Epithelial cell of esophagus (primary cell): ENCODE data around the gene KRTAP12-1.

Experiments used
- DNase-seq: peaks from one replicate; pipeline ENCODE4 v3.0.0; 2010; ENCODE audit warnings: low read depth
- H3K4me3 ChIP-seq: 2 replicates; pipeline ENCODE4 v1.5.1; 2011; ENCODE audit warnings: mild to moderate bottlenecking, low read length, control low read depth
- CTCF ChIP-seq: IDR thresholded peaks from 2 replicates; pipeline ENCODE4 v1.5.1; 2011; ENCODE audit warnings: low read depth, mild to moderate bottlenecking, low read length, control low read depth, inconsistent platforms; ENCODE audit not compliant: insufficient read depth; ENCODE audit errors: missing control alignments

The KRTAP12-1 gene

GRCh38 chr21:44653656-44654575, 28.0 kb downstream of the KRTAP12-1 start:
- TF ChIP-seq CTCF: no peak
- no peak for DNase-seq
- no peak overlapping the region for H3K4me3 ChIP-seq

DNA sequence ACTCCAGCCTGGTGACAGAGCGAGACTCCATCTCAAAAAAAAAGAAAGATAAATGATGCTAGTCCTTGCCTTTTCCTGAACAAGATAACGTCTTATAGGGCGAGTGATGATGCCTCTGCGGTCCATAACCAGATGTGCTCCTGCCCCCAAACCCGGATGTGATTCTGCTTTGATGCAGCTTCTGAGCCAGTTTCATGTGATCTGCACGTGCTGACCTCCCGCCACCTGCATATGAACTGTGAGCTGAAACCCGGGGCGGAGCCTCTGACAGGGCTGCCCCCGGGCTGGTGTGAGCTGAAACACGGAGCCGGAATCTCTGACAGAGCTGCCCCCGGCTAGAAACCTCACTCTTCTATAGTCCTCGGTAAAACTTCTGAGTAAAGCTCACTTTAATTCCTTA, 28.8 kb downstream of the KRTAP12-1 start:
- no peak for TF ChIP-seq CTCF
- no peak for DNase-seq
- no peak overlapping the region for H3K4me3 ChIP-seq

GRCh38 chr21:44650973-44651675, 30.8 kb downstream of the KRTAP12-1 start:
- no peak for TF ChIP-seq CTCF
- no peak for DNase-seq
- no peak overlapping the region for H3K4me3 ChIP-seq

DNA sequence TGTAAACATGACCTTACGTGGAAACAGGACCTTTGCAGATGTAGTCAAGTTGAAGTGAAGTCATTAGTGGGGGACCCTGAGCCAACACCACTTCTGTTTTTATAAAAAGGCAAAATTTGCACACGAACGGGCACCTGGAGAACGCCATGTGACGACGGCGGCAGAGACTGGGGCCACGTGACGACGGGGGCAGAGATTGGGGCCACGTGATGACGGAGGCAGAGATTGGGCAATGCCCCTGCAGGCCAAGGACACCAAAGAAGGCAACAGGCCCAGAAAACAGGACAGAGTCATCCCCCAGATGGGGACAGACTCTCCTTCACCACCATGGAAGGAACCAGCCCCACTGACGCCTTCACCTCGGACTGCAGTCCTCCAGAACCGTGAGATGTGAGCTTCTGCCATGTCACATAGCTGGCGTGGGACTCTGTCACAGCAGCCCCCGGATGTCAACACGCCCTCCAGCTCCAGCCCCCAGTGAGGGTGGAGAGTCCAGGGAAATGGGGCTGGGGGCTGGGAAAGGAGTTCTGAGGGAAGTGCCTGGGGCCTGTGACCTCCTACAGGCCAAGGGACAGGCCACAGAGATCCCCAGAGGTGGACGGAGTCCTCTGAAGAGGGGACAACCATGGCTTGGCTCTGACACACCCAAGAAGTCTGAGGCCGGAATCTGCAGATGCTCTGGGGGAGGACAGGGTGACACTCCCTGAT, 31.5 kb downstream of the KRTAP12-1 start:
- no peak for DNase-seq
- H3K4me3 ChIP-seq: no peak overlapping the region
- no peak for TF ChIP-seq CTCF

- TF ChIP-seq CTCF: no peak
- no peak overlapping the region for H3K4me3 ChIP-seq
- DNase-seq: no peak
Measured at GRCh38 chr21:44649521-44650100, 32.4 kb downstream of the KRTAP12-1 start.

DNA sequence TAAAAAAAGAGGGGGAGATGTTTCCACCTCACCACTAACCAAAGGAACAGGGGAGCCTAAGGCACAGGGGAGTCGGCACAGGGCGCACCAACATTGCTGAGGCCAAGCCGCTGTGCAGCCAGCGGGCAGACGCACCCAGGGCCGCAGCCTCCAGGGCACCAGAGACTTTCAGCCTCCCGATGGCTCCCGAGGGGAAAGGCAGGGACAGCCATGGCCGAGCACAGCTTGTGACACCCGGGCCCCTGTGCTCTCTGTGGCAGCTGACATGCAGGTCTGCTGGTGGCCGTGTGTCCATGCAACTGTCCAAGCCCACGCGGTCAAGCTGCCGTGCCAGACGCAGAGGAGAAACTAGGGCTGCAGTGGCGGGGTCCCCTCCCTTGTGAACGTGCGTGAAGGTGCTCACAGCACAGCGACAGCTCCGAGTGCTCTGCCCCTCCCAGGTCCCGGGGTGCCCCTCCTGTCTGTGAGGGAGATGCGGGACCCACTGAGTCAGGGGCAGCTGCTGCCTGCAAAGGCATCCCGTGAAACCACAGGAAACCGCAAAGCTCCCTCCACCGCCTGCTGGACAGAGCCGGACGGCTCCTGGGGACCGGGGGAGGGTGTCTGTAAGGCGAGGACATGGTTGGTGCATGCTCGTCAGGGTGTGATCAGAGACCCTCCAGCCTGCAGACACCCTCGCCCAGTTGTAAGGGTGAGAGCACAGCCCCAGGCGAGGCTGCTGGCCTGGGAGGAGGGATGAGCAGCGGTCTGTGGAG, 33.2 kb downstream of the KRTAP12-1 start:
- no peak overlapping the region for H3K4me3 ChIP-seq
- no peak for DNase-seq

More for the DNA sequence above, 33.2 kb downstream of the KRTAP12-1 start:
- no peak for TF ChIP-seq CTCF
